K562 (cell line): ENCODE data around the gene MAP4K1. TPM values are rescaled to one million over a fixed set of nuclear protein-coding genes. Genes with fewer than 3 reads are reported as not detected.

Experiments
- ATAC-seq: fragments of 200-7000 bp; cut with Tn5 transposase; 3 replicates; pipeline ENCODE4 v1.9.1; 2020; ENCODE audit warnings: moderate library complexity
- BruUV-seq: library from RNA; stranded (reverse); fragments of 400-500 nt; replicated peaks from 2 replicates; lab custom pipeline; 2021; lab: Mats Ljungman, UMichigan
- CTCF ChIA-PET: fragments of 300-600 bp; formaldehyde crosslinking; extraction: SDS; loops from one replicate; lab custom pipeline; 2021; ENCODE audit warnings: low intra/inter-chr PET ratio; lab: Yijun Ruan, JAX
- POLR2A ChIA-PET: fragments of 300-600, 350-650 bp; sonication (Branson Sonifier 250); formaldehyde crosslinking; extraction: SDS; loops from one replicate; lab custom pipeline; 2021; ENCODE audit warnings: antibody characterized with exemption, inconsistent platforms; lab: Yijun Ruan, JAX
- DNase-seq, 4 experiments: peaks; one replicate each; pipeline versions ENCODE4 v3.0.0 to v3.0.0-alpha.2; 2011 to 2018; ENCODE audit warnings: low spot score in 3 of 4, mixed read lengths in 3 of 4; ENCODE audit errors: extremely low read depth in 1 of 4
- FAIRE-seq: peaks from 2 replicates; lab custom pipeline; 2011; peaks lifted over from hg19 to GRCh38; lab: Jason Lieb, UNC
- H2AFZ ChIP-seq: 2 replicates; pipeline ENCODE4 v1.6.0; 2011; ENCODE audit warnings: low read depth, low read length, control low read depth, inconsistent platforms
- H3K27ac ChIP-seq: fragments of 200-600 bp; 3 replicates; pipeline ENCODE4 v1.8.0; 2011; ENCODE audit warnings: low read depth, mild to moderate bottlenecking, control low read depth, inconsistent platforms, low read length, moderate library complexity, mixed read lengths; ENCODE audit errors: extremely low read depth
- H3K27me3 ChIP-seq, 2 experiments: fragments of 300-600 bp in 1 of 2; 2 replicates in 1 of 2; 3 replicates in 1 of 2; pipeline versions ENCODE4 v1.6.0 to v1.8.0; 2011; ENCODE audit warnings: inconsistent platforms in 2 of 2, low read length in 2 of 2, mild to moderate bottlenecking in 1 of 2, mixed read lengths in 1 of 2, moderate library complexity in 1 of 2; ENCODE audit not compliant: control insufficient read depth in 2 of 2, insufficient read depth in 2 of 2
- H3K36me3 ChIP-seq: fragments of 300-600 bp; 3 replicates; pipeline ENCODE4 v1.8.0; 2011; ENCODE audit warnings: mild to moderate bottlenecking, low read length, inconsistent platforms; ENCODE audit not compliant: control insufficient read depth, insufficient read depth
- H3K4me1 ChIP-seq, 2 experiments: fragments of 200-600 bp in 1 of 2; replicated peaks in 1 of 2; 2 replicates in 1 of 2; 3 replicates in 1 of 2; pipeline versions ENCODE4 v1.5.1 to v1.8.0; 2011; ENCODE audit warnings: inconsistent platforms in 2 of 2, low read length in 2 of 2, mild to moderate bottlenecking in 1 of 2, mixed read lengths in 1 of 2, moderate library complexity in 1 of 2; ENCODE audit not compliant: control insufficient read depth in 2 of 2, insufficient read depth in 2 of 2
- H3K4me2 ChIP-seq: 2 replicates; pipeline ENCODE4 v1.6.1; 2011; ENCODE audit warnings: low read length, control low read depth, inconsistent platforms, mixed read lengths; ENCODE audit not compliant: insufficient read depth
- H3K4me3 ChIP-seq: fragments of 200-600 bp; sonication (generic), shearing (Covaris generic); 2 replicates; pipeline ENCODE4 v1.5.1; 2016; ENCODE audit warnings: control low read depth, inconsistent platforms
- H3K79me2 ChIP-seq: fragments of 200-600 bp; 3 replicates; pipeline ENCODE4 v1.8.0; 2011; ENCODE audit warnings: low read length, inconsistent platforms; ENCODE audit not compliant: control insufficient read depth, insufficient read depth
- H3K9ac ChIP-seq, 2 experiments: 2 replicates each; pipeline versions ENCODE4 v1.6.0 to v1.6.1; 2011; ENCODE audit warnings: low read depth in 2 of 2, low read length in 2 of 2, control low read depth in 1 of 2, inconsistent platforms in 1 of 2, mild to moderate bottlenecking in 1 of 2, mixed read lengths in 1 of 2; ENCODE audit not compliant: insufficient read depth in 1 of 2
- H3K9me1 ChIP-seq: one replicate; pipeline ENCODE4 v1.6.0; 2011; ENCODE audit warnings: inconsistent platforms, mild to moderate bottlenecking, low read length, moderate library complexity; ENCODE audit not compliant: control insufficient read depth, insufficient read depth
- H3K9me3 ChIP-seq: replicated peaks from 2 replicates; pipeline ENCODE4 v1.5.1; 2011; ENCODE audit warnings: low read depth, low read length, inconsistent platforms; ENCODE audit not compliant: control insufficient read depth, insufficient read depth
- H4K20me1 ChIP-seq: replicated peaks from 2 replicates; pipeline ENCODE4 v1.6.1; 2011; ENCODE audit warnings: low read length, inconsistent platforms, mixed read lengths; ENCODE audit not compliant: control insufficient read depth, insufficient read depth
- CREB3 ChIP-seq: fragments of 450-650 bp; conservative IDR thresholded peaks from 2 replicates; pipeline ENCODE4 v1.6.1; 2016; ENCODE audit warnings: missing genetic modification characterization, low read depth, mild to moderate bottlenecking, missing compliant biosample characterization, moderate library complexity
- ETV5 ChIP-seq: sonication (generic); formaldehyde crosslinking; IDR thresholded peaks from 2 replicates; pipeline ENCODE4 v1.4.0; 2020; ENCODE audit warnings: low read depth, mild to moderate bottlenecking, missing genetic modification reagents
- GABPB2 ChIP-seq: fragments of 250-450 bp; sonication (Bioruptor Pico); conservative IDR thresholded peaks from 2 replicates; pipeline ENCODE4 v1.5.1; 2021; ENCODE audit warnings: mild to moderate bottlenecking
- MCM7 ChIP-seq, 2 experiments: fragments of 450-650 bp; IDR thresholded peaks; 2 replicates each; pipeline ENCODE4 v1.6.1; 2016 to 2018
- MYC ChIP-seq, 2 experiments: fragments of 250-450 bp in 1 of 2; sonication (Bioruptor Pico) in 1 of 2; IDR thresholded peaks; 2 replicates each; pipeline versions ENCODE4 v1.5.1 to v1.6.1; 2012 to 2021; ENCODE audit warnings: low read depth in 2 of 2, borderline replicate concordance in 1 of 2, improper control_type of control experiment in 1 of 2, low read length in 1 of 2, mild to moderate bottlenecking in 1 of 2, moderate library complexity in 1 of 2
- NFE2L1 ChIP-seq: fragments of 450-650 bp; IDR thresholded peaks from 2 replicates; pipeline ENCODE4 v1.6.1; 2016; ENCODE audit warnings: missing genetic modification characterization, low read depth, mild to moderate bottlenecking, missing compliant biosample characterization, moderate library complexity, borderline replicate concordance
- USF1 ChIP-seq: sonication (generic); formaldehyde crosslinking; IDR thresholded peaks from 2 replicates; pipeline ENCODE4 v1.9.0; 2022; ENCODE audit warnings: mild to moderate bottlenecking, missing genetic modification reagents
- ZFX ChIP-seq: sonication (generic); formaldehyde crosslinking; IDR thresholded peaks from 2 replicates; pipeline ENCODE4 v1.8.0; 2022; ENCODE audit warnings: mild to moderate bottlenecking, missing genetic modification reagents, moderate library complexity
- ZNF134 ChIP-seq: fragments of 250-450 bp; sonication (Bioruptor Pico); conservative IDR thresholded peaks from 2 replicates; pipeline ENCODE4 v1.4.0; 2020
- ZNF224 ChIP-seq: sonication (generic); formaldehyde crosslinking; IDR thresholded peaks from 2 replicates; pipeline ENCODE4 v1.8.0; 2022; ENCODE audit warnings: mild to moderate bottlenecking, missing genetic modification reagents
- ZNF280B ChIP-seq: fragments of 250-450 bp; sonication (Bioruptor Pico); IDR thresholded peaks from 2 replicates; pipeline ENCODE4 v1.5.1; 2021; ENCODE audit warnings: mild to moderate bottlenecking
- ZNF316 ChIP-seq: fragments of 450-650 bp; IDR thresholded peaks from 2 replicates; pipeline ENCODE4 v1.6.1; 2016
- ZNF384 ChIP-seq: IDR thresholded peaks from 2 replicates; pipeline ENCODE4 v1.6.1; 2012; ENCODE audit warnings: low read depth, low read length, improper control_type of control experiment
- ZNF551 ChIP-seq: fragments of 250-450 bp; sonication (Bioruptor Pico); IDR thresholded peaks from 2 replicates; pipeline ENCODE4 v1.5.0; 2021; ENCODE audit warnings: mild to moderate bottlenecking, moderate library complexity
- WGBS: fragments of 100-300 bp; shearing (Covaris generic); methylation state at CpG from one replicate; pipeline ENCODE4 v1.1.6; 2016; ENCODE audit warnings: low coverage, mixed read lengths; ENCODE audit not compliant: insufficient coverage; ENCODE audit errors: missing lambda C conversion rate; 5-methylcytosine and 5-hydroxymethylcytosine counted together
- in situ Hi-C: fragments of 300-500 bp; cut with MboI; formaldehyde crosslinking; loops from 4 replicates; pipeline ENCODE4 v1.15.0; 2018; ENCODE audit warnings: inconsistent platforms, mixed read lengths
- intact Hi-C: fragments of 100-400 bp; cut with micrococcal nuclease; formaldehyde crosslinking; loops from 2 replicates; pipeline ENCODE4 v1.14.2; 2022
- polyA plus RNA-seq, 8 experiments: library from polyadenylated mRNA; depleted of rRNA in 4 of 8; stranded (reverse) in 5 of 8; unstranded in 3 of 8; fragments of >200 nt; fragmentation: Nextera tagmentation in 2 of 8; fragmentation: Illumina TruSeq in 1 of 8; extraction: Ambion mirVana in 2 of 8; extraction: Trizol in 1 of 8; gene quantifications; 2 replicates each; pipeline versions ENCODE4 v1.2.1 to v1.2.3, GENCODE V29; 2011 to 2014; ENCODE audit warnings: inconsistent platforms in 1 of 8, missing spikeins in 1 of 8
- total RNA-seq, 7 experiments: library from RNA; depleted of rRNA in 6 of 7; stranded (reverse); fragments of >200 nt in 6 of 7; fragmentation: Illumina TruSeq in 2 of 7; extraction: Trizol in 2 of 7; gene quantifications; 2 replicates each; pipeline versions ENCODE4 v1.2.1 to v1.2.3, GENCODE V29; 2011 to 2021; ENCODE audit warnings: low replicate concordance in 1 of 7

The MAP4K1 gene
- total and polyA plus RNA-seq, 9 of the 15 experiments (the other 6 are each of a cell fraction or from before 2014, with no cell fraction given), result 0.14 to 3.2 (median 0.73) TPM; not detected in 1

- peak overlapping the region in 1 of 2 experiments; percentile 69; a peak in 2 of 4 replicates for H3K9ac ChIP-seq
- intact Hi-C loops (loop anchor here (1.0 to 10.0 kb wide), 4 partner anchors 30 to 190 kb away; partner anchors contain the start of gene EIF3K), in situ Hi-C loops (no loop called here)
- peaks cover 8% of the 10 kb centered on the region; the same call in 2 of the 3 replicates for H3K79me2 ChIP-seq
- no peaks in the 10 kb centered on the region for H3K36me3 ChIP-seq
- ATAC-seq (peak; percentile 55), FAIRE-seq (peak; percentile 73), DNase-seq (peak; percentile 55 to 66 (median 60))
- ChIA-PET POLR2A (interaction anchor here (0.6 to 1.3 kb wide), 10 partner anchors 10 to 801 kb away, joined by 3 to 11 read pairs (median 3); no protein-coding TSS in a partner anchor), CTCF (interaction anchor here (0.6 to 2.3 kb wide), 7 partner anchors 90 to 487 kb away, joined by 3 to 12 read pairs (median 4); partner anchors contain the start of genes FBXO27, MRPS12 and SARS2)
- H3K27me3 ChIP-seq, result no peaks in the 10 kb centered on the region
- H4K20me1 ChIP-seq, result no peaks in the 10 kb centered on the region
- peak overlapping the region; percentile 90 for H3K4me2 ChIP-seq
- H2AFZ ChIP-seq, result peak overlapping the region; percentile 87
- H3K27ac ChIP-seq, result peak overlapping the region; percentile 92
- H3K9me3 ChIP-seq, result no peaks in the 10 kb centered on the region
- H3K4me1 ChIP-seq, result peaks cover 16 to 23% of the 10 kb centered on the region in 2 experiments
- BruUV-seq, result no TSS peak
- WGBS, result 30% methylated on average over 6 of the region's 6 CpGs
- H3K9me1 ChIP-seq, result no peaks in the 10 kb centered on the region
- peak overlapping the region; percentile 28; the same call in 1 of the 2 replicates for H3K4me3 ChIP-seq
- TF ChIP-seq ZNF134 (CRISPR knock-in tag) (no peak), MYC (IDR thresholded peaks at IDR 0.05; ENCODE audit: low read depth, low read length) (0 out of 2 replicates have a peak, but pooled peaks have one; percentile 2), MYC (CRISPR knock-in tag; IDR thresholded peaks at IDR 0.05; ENCODE audit: borderline replicate concordance, low read depth) (no peak), GABPB2 (CRISPR knock-in tag) (no peak), MCM7 (IDR thresholded peaks at IDR 0.05) (no peak), ETV5 (CRISPR knock-in tag) (peak; percentile 58; the same call in 1 of the 2 replicates), ZNF280B (CRISPR knock-in tag) (no peak), ZFX (CRISPR knock-in tag) (peak; percentile 34; the same call in 1 of the 2 replicates), NFE2L1 (tag) (no peak), ZNF224 (CRISPR knock-in tag) (no peak), ZNF384 (peak; percentile 91), USF1 (CRISPR knock-in tag) (peak; percentile 85), ZNF551 (CRISPR knock-in tag) (no peak), CREB3 (tag) (no peak), ZNF316 (peak; percentile 23; the same call in 1 of the 2 replicates)
These were observed 73.0 kb downstream of the MAP4K1 start for GRCh38 chr19:38544569-38545315.
